WI38 (cell line): ENCODE data around the gene CADPS2.

ENCODE experiments used
- H3K4me3 ChIP-seq: 2 replicates; pipeline ENCODE4 v1.5.1; 2011; ENCODE audit warnings: low read depth, mild to moderate bottlenecking, control low read depth, low read length
- CTCF ChIP-seq: IDR thresholded peaks from 2 replicates; pipeline ENCODE4 v1.5.1; 2012; ENCODE audit warnings: low read depth, mild to moderate bottlenecking, control low read depth, low read length

CADPS2 gene

GRCh38 chr7:122309421-122309820 is 576.8 kb downstream of the CADPS2 start:
- H3K4me3 ChIP-seq = no peak overlapping the region
- TF ChIP-seq CTCF = no peak

- TF ChIP-seq CTCF = no peak
- H3K4me3 ChIP-seq = no peak overlapping the region
These were observed 579.0 kb downstream of the CADPS2 start for GRCh38 chr7:122307228-122307621.

GRCh38 chr7:122306320-122307227 is 579.7 kb downstream of the CADPS2 start:
- H3K4me3 ChIP-seq = no peak overlapping the region
- no peak for TF ChIP-seq CTCF

- no peak overlapping the region for H3K4me3 ChIP-seq
- TF ChIP-seq CTCF = no peak
These were observed 580.6 kb downstream of the CADPS2 start for GRCh38 chr7:122305475-122306319.

GRCh38 chr7:122304996-122305421 is 581.3 kb downstream of the CADPS2 start:
- no peak for TF ChIP-seq CTCF
- no peak overlapping the region for H3K4me3 ChIP-seq

GRCh38 chr7:122304319-122304975 is 581.8 kb downstream of the CADPS2 start, which contains the start of gene FEZF1:
Gene FEZF1, minus strand, starts transcription at chr7:122304750. Its CDS starts 313 bp downstream, at chr7:122304437.
- H3K4me3 ChIP-seq = no peak within 1 kb of the TSS
- no peak for TF ChIP-seq CTCF
